Large intestine (tissue), 3 donors: Measurements from ENCODE around the gene DDC. TPM values are rescaled to one million over a fixed set of nuclear protein-coding genes. Genes with fewer than 3 reads are reported as not detected.
"Not testable (repeated sequence)": the region's sequence is repeated elsewhere in the genome, so short reads cannot be mapped to it uniquely, and the experiment has no call there.

Experiments
- DNase-seq, 2 donors: peaks; one replicate each; pipeline versions ENCODE4 v3.0.0 to v3.0.0-alpha.2; 2013
- H3K27ac ChIP-seq: one replicate; pipeline ENCODE4 v1.5.1; 2013; ENCODE audit warnings: low read length
- H3K27me3 ChIP-seq: 2 replicates; pipeline ENCODE4 v1.6.1; 2013; ENCODE audit warnings: low read length; ENCODE audit not compliant: control insufficient read depth, insufficient read depth
- H3K36me3 ChIP-seq: 2 replicates; pipeline ENCODE4 v1.6.1; 2013; ENCODE audit warnings: low read length; ENCODE audit not compliant: control insufficient read depth, insufficient read depth
- H3K4me1 ChIP-seq: one replicate; pipeline ENCODE4 v1.6.1; 2013; ENCODE audit warnings: low read length; ENCODE audit not compliant: control insufficient read depth, insufficient read depth
- H3K4me3 ChIP-seq: one replicate; pipeline ENCODE4 v1.5.1; 2013; ENCODE audit warnings: low read length
- H3K9me3 ChIP-seq: one replicate; pipeline ENCODE4 v1.6.1; 2013; ENCODE audit warnings: mild to moderate bottlenecking, low read depth, low read length, moderate library complexity; ENCODE audit not compliant: control insufficient read depth
- WGBS: methylation state at CpG from one replicate; pipeline ENCODE4 v1.1.5; 2013; ENCODE audit warnings: low lambda C conversion rate; ENCODE audit not compliant: insufficient coverage; 5-methylcytosine and 5-hydroxymethylcytosine counted together
- polyA plus RNA-seq: library from polyadenylated mRNA; unstranded; fragments of 120-200 nt; gene quantifications from one replicate; pipeline ENCODE4 v1.2.1, GENCODE V29; 2013

DDC gene
- polyA plus RNA-seq, 1 donor, result 213 TPM

- WGBS, result 92% methylated on average over 4 of the region's 10 CpGs
- DNase-seq, result no peak
- Histone ChIP-seq H3K4me1 (peaks cover 10% of the 10 kb centered on the region), H3K36me3 (no peaks in the 10 kb centered on the region), H3K27ac (peak overlapping the region; percentile 60), H3K27me3 (no peaks in the 10 kb centered on the region), H3K9me3 (no peaks in the 10 kb centered on the region), H3K4me3 (no peak overlapping the region)
Measured at GRCh38 chr7:50577569-50577968, 12.4 kb upstream of the DDC start.

GRCh38 chr7:50576388-50576787 lies 11.2 kb upstream of the DDC start:
- not testable (repeated sequence) for H3K27ac ChIP-seq, DNase-seq, H3K4me3 ChIP-seq, H3K36me3 ChIP-seq, H3K27me3 ChIP-seq, H3K9me3 ChIP-seq
- WGBS, result no CpG with 5 or more reads among the region's 6 CpGs
- peaks cover 10% of the 10 kb centered on the region for H3K4me1 ChIP-seq

- H3K4me1 ChIP-seq, result peaks cover 16% of the 10 kb centered on the region
- no peak overlapping the region for H3K4me3 ChIP-seq
- 80% methylated on average over 1 of the region's 6 CpGs for WGBS
- DNase-seq, result no peak
- H3K27me3 ChIP-seq, result no peaks in the 10 kb centered on the region
- no peaks in the 10 kb centered on the region for H3K36me3 ChIP-seq
- no peak overlapping the region for H3K27ac ChIP-seq
- no peaks in the 10 kb centered on the region for H3K9me3 ChIP-seq
Measured at GRCh38 chr7:50567715-50568261, 2.6 kb upstream of the DDC start.

GRCh38 chr7:50565977-50566376 lies 772 bp upstream of the DDC start:
- DNase-seq, result peak in 1 of 2 donors; percentile 36
- H3K27ac ChIP-seq, result peak overlapping the region; percentile 94
- WGBS, result no CpG with 5 or more reads among the region's 5 CpGs

GRCh38 chr7:50565559-50565916 lies 333 bp upstream of the DDC start:
- H3K4me1 ChIP-seq, result peaks cover 37% of the 10 kb centered on the region
- no CpG with 5 or more reads among the region's 2 CpGs for WGBS
- H3K27me3 ChIP-seq, result no peaks in the 10 kb centered on the region
- no peaks in the 10 kb centered on the region for H3K9me3 ChIP-seq
- H3K4me3 ChIP-seq, result peak overlapping the region; percentile 10
- no peaks in the 10 kb centered on the region for H3K36me3 ChIP-seq
- H3K27ac ChIP-seq, result peak overlapping the region; percentile 94
- no peak for DNase-seq

More at GRCh38 chr7:50565977-50566376, 772 bp upstream of the DDC start:
- Histone ChIP-seq H3K27me3 (no peaks in the 10 kb centered on the region), H3K4me3 (peak overlapping the region; percentile 10), H3K9me3 (no peaks in the 10 kb centered on the region), H3K4me1 (peaks cover 34% of the 10 kb centered on the region), H3K36me3 (no peaks in the 10 kb centered on the region)

GRCh38 chr7:50564171-50564570 lies 1.0 kb downstream of the DDC start:
- Histone ChIP-seq H3K4me1 (peaks cover 48% of the 10 kb centered on the region), H3K27ac (peak overlapping the region; percentile 94), H3K9me3 (no peaks in the 10 kb centered on the region), H3K4me3 (peak overlapping the region; percentile 62), H3K27me3 (no peaks in the 10 kb centered on the region), H3K36me3 (peaks cover 2% of the 10 kb centered on the region)
- no peak for DNase-seq
- whole genome bisulfite sequencing, result 31% methylated on average over 2 of the region's 8 CpGs

GRCh38 chr7:50562136-50562535 lies 3.1 kb downstream of the DDC start:
- H3K4me1 ChIP-seq, result peaks cover 68% of the 10 kb centered on the region
- H3K36me3 ChIP-seq, result peaks cover 2% of the 10 kb centered on the region
- WGBS, result no CpG with 5 or more reads among the region's 5 CpGs
- H3K9me3 ChIP-seq, result no peaks in the 10 kb centered on the region
- peak overlapping the region; percentile 94 for H3K27ac ChIP-seq
- peak in 1 of 2 donors; percentile 46 for DNase-seq
- no peaks in the 10 kb centered on the region for H3K27me3 ChIP-seq
- H3K4me3 ChIP-seq, result peak overlapping the region; percentile 3

GRCh38 chr7:50560865-50561351 lies 4.3 kb downstream of the DDC start:
- no CpG with 5 or more reads among the region's 9 CpGs for WGBS
- peaks cover 67% of the 10 kb centered on the region for H3K4me1 ChIP-seq
- H3K4me3 ChIP-seq, result no peak overlapping the region

GRCh38 chr7:50559881-50560280 lies 5.3 kb downstream of the DDC start:
- WGBS, result 100% methylated on average over 1 of the region's 7 CpGs
- Histone ChIP-seq H3K9me3 (no peaks in the 10 kb centered on the region), H3K4me1 (peaks cover 73% of the 10 kb centered on the region), H3K27ac (peak overlapping the region; percentile 76), H3K27me3 (no peaks in the 10 kb centered on the region), H3K36me3 (peaks cover 5% of the 10 kb centered on the region), H3K4me3 (no peak overlapping the region)
- DNase-seq, result no peak

More at GRCh38 chr7:50560865-50561351, 4.3 kb downstream of the DDC start:
- Histone ChIP-seq H3K9me3 (no peaks in the 10 kb centered on the region), H3K27me3 (no peaks in the 10 kb centered on the region), H3K36me3 (peaks cover 2% of the 10 kb centered on the region), H3K27ac (peak overlapping the region; percentile 76)
- DNase-seq, result peak; percentile 68 to 77

GRCh38 chr7:50558294-50559053 lies 6.7 kb downstream of the DDC start:
- DNase-seq, result peak; percentile 56 to 74
- H3K4me3 ChIP-seq, result no peak overlapping the region
- WGBS, result no CpG with 5 or more reads among the region's 5 CpGs
- H3K4me1 ChIP-seq, result peaks cover 85% of the 10 kb centered on the region
- H3K36me3 ChIP-seq, result peaks cover 6% of the 10 kb centered on the region
- no peaks in the 10 kb centered on the region for H3K27me3 ChIP-seq
- no peaks in the 10 kb centered on the region for H3K9me3 ChIP-seq
- peak overlapping the region; percentile 82 for H3K27ac ChIP-seq
